ENCODE results near the gene ABCC5.

- no peak for TF ChIP-seq ZNF274 (IDR thresholded peaks at IDR 0.05; ENCODE audit: low read depth, low read length)
- TF ChIP-seq SUZ12 (IDR thresholded peaks at IDR 0.05; ENCODE audit: extremely low read depth, insufficient read depth, insufficient read length), result no peak
- no peak for TF ChIP-seq YY1 (IDR thresholded peaks at IDR 0.05; ENCODE audit: insufficient read depth, insufficient read length)
Observed at GRCh38 chr3:183933160-183933559, 84.5 kb downstream of the ABCC5 start.

Data from NT2/D1 (cell line).